GM12892 (cell line): ENCODE data around the gene FOXL1.

Experiments
- DNase-seq: peaks from one replicate; pipeline ENCODE4 v3.0.0; 2011; ENCODE audit not compliant: insufficient read length
- FAIRE-seq: peaks from 2 replicates; lab custom pipeline; 2011; peaks lifted over from hg19 to GRCh38; lab: Jason Lieb, UNC
- POLR2A ChIP-seq: IDR thresholded peaks from 2 replicates; pipeline ENCODE4 v1.6.1; 2011; ENCODE audit warnings: low read depth, low read length, control low read depth
- POLR2AphosphoS5 ChIP-seq: IDR thresholded peaks from 2 replicates; pipeline ENCODE4 v1.6.1; 2011; ENCODE audit warnings: low read depth, low read length, control low read depth
- TAF1 ChIP-seq: IDR thresholded peaks from 2 replicates; pipeline ENCODE4 v1.6.1; 2011; ENCODE audit warnings: low read depth, mild to moderate bottlenecking, control low read depth, low read length, borderline replicate concordance

The FOXL1 gene

GRCh38 chr16:86565181-86565631, 13.1 kb upstream of the FOXL1 start:
- no peak for DNase-seq
- TF ChIP-seq POLR2AphosphoS5 = no peak
- TF ChIP-seq POLR2A = no peak
- no peak for TF ChIP-seq TAF1
- FAIRE-seq = no peak

DNA sequence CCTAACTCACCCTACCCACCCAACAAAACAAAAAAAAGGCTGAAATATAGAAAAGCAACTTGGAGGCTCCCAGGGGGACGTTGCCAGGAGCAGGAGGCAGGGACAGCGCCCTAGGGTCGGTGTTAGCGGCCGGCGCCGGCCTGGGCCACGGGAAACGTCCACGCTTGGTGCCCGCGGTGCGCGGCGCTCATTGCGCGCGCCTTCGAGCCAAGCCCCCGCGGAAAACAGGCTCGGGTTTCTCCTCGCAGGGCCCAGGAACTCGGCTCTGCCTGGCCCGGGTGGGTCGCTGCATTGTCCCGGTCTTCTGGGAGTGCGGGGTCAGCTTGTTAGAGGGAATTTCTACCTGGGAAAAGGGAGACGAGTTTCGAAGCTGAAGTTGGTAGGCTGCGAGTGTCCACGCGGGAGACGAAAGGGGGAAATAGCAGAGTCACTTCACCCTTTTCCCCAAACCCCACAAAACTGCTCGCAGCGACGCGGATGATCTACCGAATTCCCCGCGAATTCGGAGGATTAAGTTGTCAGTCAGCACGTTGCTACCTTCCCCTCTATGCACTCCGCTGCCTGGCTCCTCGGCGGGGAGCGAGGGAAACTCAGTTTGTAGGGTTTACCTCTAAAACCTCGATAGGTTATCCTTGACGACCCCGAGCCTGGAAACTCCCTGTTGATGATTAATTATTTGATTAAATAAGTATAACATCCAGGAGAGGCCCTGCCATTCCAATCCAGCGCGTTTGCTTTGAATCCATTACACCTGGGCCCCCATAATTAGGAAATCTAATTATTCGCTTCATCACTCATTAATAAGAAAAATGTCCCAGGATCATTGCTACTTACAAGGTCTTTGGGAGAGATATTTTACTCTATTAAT, 12.5 kb upstream of the FOXL1 start:
- no peak for FAIRE-seq
- TF ChIP-seq POLR2AphosphoS5 = no peak
- no peak for TF ChIP-seq TAF1
- no peak for TF ChIP-seq POLR2A
- no peak for DNase-seq

DNA sequence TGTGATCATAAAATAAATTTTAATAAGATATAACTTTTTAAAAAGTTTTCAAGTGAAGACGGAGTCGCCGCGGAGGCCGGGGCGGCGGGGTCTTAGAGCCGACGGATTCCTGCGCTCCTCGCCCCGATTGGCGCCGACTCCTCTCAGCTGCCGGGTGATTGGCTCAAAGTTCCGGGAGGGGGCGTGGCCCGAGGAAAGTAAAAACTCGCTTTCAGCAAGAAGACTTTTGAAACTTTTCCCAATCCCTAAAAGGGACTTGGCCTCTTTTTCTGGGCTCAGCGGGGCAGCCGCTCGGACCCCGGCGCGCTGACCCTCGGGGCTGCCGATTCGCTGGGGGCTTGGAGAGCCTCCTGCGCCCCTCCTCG, 11.8 kb upstream of the FOXL1 start, which contains the start of gene FOXC2:
Gene FOXC2 (plus strand): TSS at position 229 of the 365 bp plus-strand sequence. CDS start 507 bp downstream, outside the sequence.
- DNase-seq (no peak), FAIRE-seq (no peak)
- TF ChIP-seq POLR2AphosphoS5 = no peak
- no peak for TF ChIP-seq TAF1
- TF ChIP-seq POLR2A = no peak

GRCh38 chr16:86566966-86567700, 11.2 kb upstream of the FOXL1 start:
- TF ChIP-seq POLR2A (no peak), TAF1 (no peak), POLR2AphosphoS5 (no peak)
- FAIRE-seq = no peak
- no peak for DNase-seq

- no peak for TF ChIP-seq TAF1
- no peak for TF ChIP-seq POLR2AphosphoS5
- no peak for TF ChIP-seq POLR2A
- DNase-seq (no peak), FAIRE-seq (no peak)
These were observed 10.4 kb upstream of the FOXL1 start for GRCh38 chr16:86567701-86568581.

GRCh38 chr16:86568677-86569623, 9.4 kb upstream of the FOXL1 start:
- TF ChIP-seq TAF1 = no peak
- DNase-seq (no peak), FAIRE-seq (no peak)

GRCh38 chr16:86569701-86570447, 8.5 kb upstream of the FOXL1 start:
- no peak for TF ChIP-seq TAF1
- TF ChIP-seq POLR2A = no peak
- no peak for TF ChIP-seq POLR2AphosphoS5
- FAIRE-seq (no peak), DNase-seq (no peak)

DNA sequence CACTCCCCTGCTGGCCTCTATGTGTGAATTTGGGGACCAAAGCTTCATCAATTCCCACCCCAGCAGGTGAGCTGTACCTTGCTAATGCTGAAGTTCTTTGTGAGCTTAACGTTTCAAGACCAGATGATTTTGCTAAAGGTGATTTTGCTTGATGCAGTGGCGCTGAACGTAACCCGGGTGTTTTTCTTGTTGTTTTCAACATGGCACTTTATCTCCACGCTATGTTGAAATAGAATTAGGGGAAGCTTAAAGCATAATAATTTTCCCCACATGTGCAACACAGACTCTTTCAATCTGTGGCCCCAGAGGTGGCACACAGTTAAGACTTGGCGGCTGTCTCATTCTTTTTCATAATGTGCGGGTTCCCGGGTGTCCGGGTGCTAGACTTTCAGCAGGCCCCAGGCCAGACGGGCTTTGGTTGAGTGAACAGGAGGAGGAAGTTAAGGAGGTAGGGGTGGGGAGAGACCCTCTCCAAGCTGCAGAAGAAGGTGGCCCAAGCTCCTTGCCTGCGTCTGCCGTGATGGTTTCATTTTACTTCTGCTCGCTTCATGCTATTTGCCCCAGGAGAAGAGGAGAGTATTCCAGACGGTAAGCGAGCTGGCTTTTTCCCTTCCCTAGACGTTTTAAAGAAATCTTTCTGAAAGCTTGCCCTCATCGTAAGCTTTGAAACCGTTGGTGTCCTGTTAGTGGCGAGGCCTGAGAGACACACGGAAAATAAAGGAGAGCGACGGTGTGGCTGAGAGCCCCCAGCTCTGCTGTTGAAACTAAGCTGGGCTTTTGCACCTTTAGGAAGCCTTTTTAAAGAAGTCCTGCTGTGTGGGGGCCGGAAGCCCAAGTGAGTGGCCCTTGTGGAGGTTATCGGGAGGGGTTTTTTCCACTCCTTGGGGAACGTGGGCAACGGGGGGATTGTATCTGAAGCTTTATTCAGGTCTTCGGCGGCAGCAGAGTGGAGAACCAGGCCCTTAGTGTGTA, 7.5 kb upstream of the FOXL1 start:
- FAIRE-seq (no peak), DNase-seq (no peak)
- TF ChIP-seq POLR2A = no peak
- TF ChIP-seq TAF1 = no peak
- no peak for TF ChIP-seq POLR2AphosphoS5

DNA sequence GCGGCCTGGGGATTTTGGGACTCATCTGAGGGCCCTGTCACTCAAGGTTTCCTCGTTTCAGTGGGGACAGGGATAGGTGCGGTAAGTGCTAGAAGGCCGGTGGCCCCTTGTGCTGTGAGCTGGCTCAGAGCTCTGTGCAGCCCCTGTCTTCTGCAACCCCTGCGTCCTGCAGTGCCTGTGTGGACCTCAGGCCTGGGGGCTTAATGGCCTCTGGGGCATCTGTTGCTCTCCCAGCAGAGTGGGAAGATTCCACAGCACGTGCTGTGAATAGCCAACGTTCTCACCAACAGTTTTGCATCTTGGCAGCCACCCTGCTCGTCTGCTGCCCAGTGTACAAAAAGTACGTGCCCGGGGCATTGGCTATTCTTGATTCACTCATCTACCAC, 6.8 kb upstream of the FOXL1 start:
- FAIRE-seq (no peak), DNase-seq (no peak)
- no peak for TF ChIP-seq TAF1
- no peak for TF ChIP-seq POLR2AphosphoS5
- no peak for TF ChIP-seq POLR2A
